Ishikawa (cell line): ENCODE measurements around the gene PLAC8.

ENCODE experiments used
- EGR1 ChIP-seq: IDR thresholded peaks from 2 replicates; pipeline ENCODE4 v1.6.1; 2012
- EP300 ChIP-seq: IDR thresholded peaks from 2 replicates; pipeline ENCODE4 v1.6.1; 2012; ENCODE audit warnings: borderline replicate concordance
- TCF12 ChIP-seq: IDR thresholded peaks from 2 replicates; pipeline ENCODE4 v1.6.1; 2012; ENCODE audit warnings: low read depth

DNA sequence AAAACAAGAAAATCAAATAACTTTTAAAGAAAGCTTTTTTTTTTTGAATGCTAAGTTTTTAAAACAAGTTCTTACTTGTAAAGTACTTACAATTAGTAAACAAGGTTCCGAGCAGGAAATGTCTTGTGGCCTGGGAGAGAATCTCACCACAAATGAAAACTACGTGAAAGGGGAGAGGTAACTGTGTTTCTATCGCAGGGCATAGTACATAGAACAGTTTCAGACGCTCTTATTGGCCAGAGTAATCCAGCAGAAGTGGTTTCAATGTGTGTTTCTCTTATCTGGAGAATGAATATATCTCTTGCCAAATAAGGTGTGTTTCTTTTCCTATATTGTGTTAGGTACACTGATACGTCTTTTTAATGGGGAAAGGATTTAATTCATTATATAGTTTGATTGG is at the start of gene PLAC8:
- TF ChIP-seq EGR1 (no peak), EP300 (no peak), TCF12 (no peak)
